Measurements from ENCODE around the gene TLE6.

The TLE6 gene

GRCh38 chr19:2997720-2998119 is 20.4 kb downstream of the TLE6 start:
- TF ChIP-seq CTCF (IDR thresholded peaks at IDR 0.05; ENCODE audit: control insufficient read depth, insufficient read depth, low read depth, low read length, missing control alignments): no peak
- no peak overlapping the region for H3K4me3 ChIP-seq (ENCODE audit: control insufficient read depth, low read depth, low read length)
- DNase-seq (ENCODE audit: low read depth): no peak

GRCh38 chr19:2998642-2999041 is 21.3 kb downstream of the TLE6 start:
- no peak for DNase-seq (ENCODE audit: low read depth)
- no peak for TF ChIP-seq CTCF (IDR thresholded peaks at IDR 0.05; ENCODE audit: control insufficient read depth, insufficient read depth, low read depth, low read length, missing control alignments)
- H3K4me3 ChIP-seq (ENCODE audit: control insufficient read depth, low read depth, low read length): no peak overlapping the region

GRCh38 chr19:3001235-3001800 is 24.0 kb downstream of the TLE6 start:
- no peak for TF ChIP-seq CTCF (IDR thresholded peaks at IDR 0.05; ENCODE audit: control insufficient read depth, insufficient read depth, low read depth, low read length, missing control alignments)
- DNase-seq (ENCODE audit: low read depth): no peak
- no peak overlapping the region for H3K4me3 ChIP-seq (ENCODE audit: control insufficient read depth, low read depth, low read length)

- no peak overlapping the region for H3K4me3 ChIP-seq (ENCODE audit: control insufficient read depth, low read depth, low read length)
- no peak for TF ChIP-seq CTCF (IDR thresholded peaks at IDR 0.05; ENCODE audit: control insufficient read depth, insufficient read depth, low read depth, low read length, missing control alignments)
- no peak for DNase-seq (ENCODE audit: low read depth)
Observed at GRCh38 chr19:3003046-3003445, 25.7 kb downstream of the TLE6 start.

- no peak for TF ChIP-seq CTCF (IDR thresholded peaks at IDR 0.05; ENCODE audit: control insufficient read depth, insufficient read depth, low read depth, low read length, missing control alignments)
- H3K4me3 ChIP-seq (ENCODE audit: control insufficient read depth, low read depth, low read length): no peak overlapping the region
- no peak for DNase-seq (ENCODE audit: low read depth)
Observed at GRCh38 chr19:3004522-3004921, 27.2 kb downstream of the TLE6 start.

GRCh38 chr19:3005345-3005744 is 28.0 kb downstream of the TLE6 start:
- no peak for DNase-seq (ENCODE audit: low read depth)
- no peak for TF ChIP-seq CTCF (IDR thresholded peaks at IDR 0.05; ENCODE audit: control insufficient read depth, insufficient read depth, low read depth, low read length, missing control alignments)
- H3K4me3 ChIP-seq (ENCODE audit: control insufficient read depth, low read depth, low read length): no peak overlapping the region
